DND-41 (cell line): Measurements from ENCODE around the gene SMIM35.

Experiments used
- ATAC-seq: fragments of 200-7000 bp; cut with Tn5 transposase; 3 replicates; pipeline ENCODE4 v1.9.1; 2021; ENCODE audit warnings: low read depth; ENCODE audit not compliant: insufficient read depth
- DNase-seq: peaks from one replicate; pipeline ENCODE4 v3.0.0-alpha.2; 2020
- H2AFZ ChIP-seq: 2 replicates; pipeline ENCODE4 v1.6.0; 2012; ENCODE audit warnings: low read depth, low read length
- H3K27ac ChIP-seq: 2 replicates; pipeline ENCODE4 v1.5.1; 2012; ENCODE audit warnings: low read length, inconsistent platforms
- H3K27me3 ChIP-seq: fragments of 200-600 bp; sonication (generic); 2 replicates; pipeline ENCODE4 v1.6.0; 2012; ENCODE audit warnings: low read length, mild to moderate bottlenecking, inconsistent platforms; ENCODE audit not compliant: insufficient read depth, poor library complexity
- H3K36me3 ChIP-seq: 2 replicates; pipeline ENCODE4 v1.5.1; 2012; ENCODE audit warnings: low read length, inconsistent platforms; ENCODE audit not compliant: insufficient read depth
- H3K4me1 ChIP-seq: 2 replicates; pipeline ENCODE4 v1.5.1; 2012; ENCODE audit warnings: mild to moderate bottlenecking, low read length; ENCODE audit not compliant: insufficient read depth
- H3K4me2 ChIP-seq: 2 replicates; pipeline ENCODE4 v1.6.0; 2012; ENCODE audit warnings: mild to moderate bottlenecking, moderate library complexity, low read length, inconsistent platforms; ENCODE audit not compliant: insufficient read depth
- H3K4me3 ChIP-seq, 2 experiments: fragments of 200-600 bp in 1 of 2; shearing (Covaris generic) in 1 of 2; 2 replicates each; pipeline ENCODE4 v1.5.1; 2012 to 2016; ENCODE audit warnings: inconsistent platforms in 2 of 2, low read length in 2 of 2, mild to moderate bottlenecking in 2 of 2, low read depth in 1 of 2, moderate library complexity in 1 of 2
- H3K79me2 ChIP-seq: 2 replicates; pipeline ENCODE4 v1.6.0; 2012; ENCODE audit warnings: low read length, inconsistent platforms; ENCODE audit not compliant: insufficient read depth
- H3K9ac ChIP-seq: 2 replicates; pipeline ENCODE4 v1.6.0; 2012; ENCODE audit warnings: low read depth, mild to moderate bottlenecking, inconsistent platforms, low read length, moderate library complexity
- H3K9me3 ChIP-seq: 2 replicates; pipeline ENCODE4 v1.5.1; 2012; ENCODE audit warnings: low read length, moderate library complexity, mild to moderate bottlenecking, inconsistent platforms; ENCODE audit not compliant: insufficient read depth, severe bottlenecking
- H4K20me1 ChIP-seq: 2 replicates; pipeline ENCODE4 v1.6.0; 2012; ENCODE audit warnings: low read length; ENCODE audit not compliant: insufficient read depth
- CTCF ChIP-seq: IDR thresholded peaks from 2 replicates; pipeline ENCODE4 v1.5.1; 2012; ENCODE audit warnings: borderline replicate concordance, low read length, moderate library complexity, mild to moderate bottlenecking; ENCODE audit not compliant: poor library complexity, severe bottlenecking; ENCODE audit errors: extremely low read depth
- EZH2 ChIP-seq: IDR thresholded peaks from 3 replicates; pipeline ENCODE4 v1.6.1; 2012; ENCODE audit warnings: borderline replicate concordance, low read depth, mild to moderate bottlenecking, moderate library complexity, low read length, inconsistent platforms; ENCODE audit not compliant: severe bottlenecking

Gene SMIM35

GRCh38 chr11:118000850-118001228 lies 85.9 kb downstream of the SMIM35 start:
- Histone ChIP-seq H4K20me1 (no peaks in the 10 kb centered on the region), H3K4me3 (no peak overlapping the region), H3K27ac (no peak overlapping the region), H3K27me3 (no peaks in the 10 kb centered on the region), H3K9me3 (no peaks in the 10 kb centered on the region), H3K9ac (no peak overlapping the region), H3K4me2 (no peak overlapping the region), H3K4me1 (peaks cover 24% of the 10 kb centered on the region), H3K36me3 (no peaks in the 10 kb centered on the region), H2AFZ (no peak overlapping the region), H3K79me2 (no peaks in the 10 kb centered on the region)
- DNase-seq, result no peak
- no peak for ATAC-seq
- no peak for TF ChIP-seq EZH2
- TF ChIP-seq CTCF, result no peak

GRCh38 chr11:118000067-118000849 lies 86.5 kb downstream of the SMIM35 start:
- H2AFZ ChIP-seq, result no peak overlapping the region
- TF ChIP-seq CTCF (no peak), EZH2 (no peak)
- no peaks in the 10 kb centered on the region for H3K27me3 ChIP-seq
- H3K4me2 ChIP-seq, result no peak overlapping the region
- no peaks in the 10 kb centered on the region for H3K36me3 ChIP-seq
- no peaks in the 10 kb centered on the region for H4K20me1 ChIP-seq
- H3K27ac ChIP-seq, result no peak overlapping the region
- no peak for ATAC-seq
- no peak overlapping the region for H3K4me3 ChIP-seq
- peaks cover 24% of the 10 kb centered on the region for H3K4me1 ChIP-seq
- no peak overlapping the region for H3K9ac ChIP-seq
- no peaks in the 10 kb centered on the region for H3K9me3 ChIP-seq
- DNase-seq, result no peak
- H3K79me2 ChIP-seq, result no peaks in the 10 kb centered on the region

- H3K9me3 ChIP-seq, result no peaks in the 10 kb centered on the region
- H2AFZ ChIP-seq, result no peak overlapping the region
- no peak overlapping the region for H3K27ac ChIP-seq
- DNase-seq (no peak), ATAC-seq (no peak)
- TF ChIP-seq CTCF, result no peak
- TF ChIP-seq EZH2, result no peak
- H3K4me1 ChIP-seq, result peaks cover 24% of the 10 kb centered on the region
- no peaks in the 10 kb centered on the region for H3K79me2 ChIP-seq
- H3K9ac ChIP-seq, result no peak overlapping the region
- H3K36me3 ChIP-seq, result no peaks in the 10 kb centered on the region
- no peaks in the 10 kb centered on the region for H4K20me1 ChIP-seq
- H3K27me3 ChIP-seq, result no peaks in the 10 kb centered on the region
- no peak overlapping the region for H3K4me3 ChIP-seq
- no peak overlapping the region for H3K4me2 ChIP-seq
Observed at GRCh38 chr11:117999354-117999993, 87.3 kb downstream of the SMIM35 start.
